HL-60/S4 treated with phorbol 12-myristate 13-acetate at 8.2 ng/mL for 4 days and 3 days (cell line): ENCODE data around the gene GTF2B.
"Not testable (repeated sequence)": the region's sequence is repeated elsewhere in the genome, so short reads cannot be mapped to it uniquely, and the experiment has no call there.

ENCODE experiments used
- in situ Hi-C: fragments of 300-500 bp; cut with MboI; formaldehyde crosslinking; loops from 2 replicates; pipeline ENCODE4 v1.15.0; 2022; ENCODE audit warnings: low sequenced_read_pairs

The GTF2B gene

DNA sequence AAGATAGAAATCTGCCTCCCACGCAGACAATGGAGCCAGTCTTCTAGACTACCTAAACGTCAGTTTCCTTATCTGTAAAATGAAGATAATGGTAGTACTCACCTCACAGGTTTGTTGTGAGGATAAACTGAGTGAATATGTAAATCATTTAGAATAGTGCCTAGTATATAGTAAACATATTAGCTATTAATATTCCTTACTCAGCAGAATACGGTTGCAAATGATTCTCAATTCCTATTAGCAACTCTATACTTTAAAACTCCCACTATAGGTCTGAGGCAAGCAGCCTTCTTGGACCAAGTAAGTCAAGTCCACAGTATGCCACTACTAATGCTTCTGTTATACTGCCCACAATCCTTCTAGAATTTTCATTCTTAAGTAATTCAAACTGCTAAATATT is 5.4 kb downstream of the GTF2B start:
- in situ Hi-C loops: no loop called here

DNA sequence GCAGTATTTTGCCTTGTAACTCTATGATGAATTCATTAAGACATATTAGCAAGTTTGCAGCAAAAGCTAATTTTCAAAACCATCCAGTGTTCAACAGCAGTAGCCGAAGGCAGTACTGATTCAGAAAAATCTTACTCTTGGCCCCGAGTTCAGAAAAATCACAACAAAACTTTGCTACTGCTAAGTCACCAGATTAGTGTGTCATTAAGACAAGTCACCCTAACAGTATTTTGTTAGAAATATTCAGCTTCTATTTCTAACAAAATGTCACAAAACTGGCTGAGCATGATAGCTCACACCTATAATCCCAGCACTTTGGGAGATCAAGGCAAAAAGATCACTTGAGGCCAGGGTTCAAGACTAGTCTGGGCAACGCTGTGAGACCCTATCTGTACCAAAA is 8.2 kb downstream of the GTF2B start:
- in situ Hi-C loops: no loop called here

DNA sequence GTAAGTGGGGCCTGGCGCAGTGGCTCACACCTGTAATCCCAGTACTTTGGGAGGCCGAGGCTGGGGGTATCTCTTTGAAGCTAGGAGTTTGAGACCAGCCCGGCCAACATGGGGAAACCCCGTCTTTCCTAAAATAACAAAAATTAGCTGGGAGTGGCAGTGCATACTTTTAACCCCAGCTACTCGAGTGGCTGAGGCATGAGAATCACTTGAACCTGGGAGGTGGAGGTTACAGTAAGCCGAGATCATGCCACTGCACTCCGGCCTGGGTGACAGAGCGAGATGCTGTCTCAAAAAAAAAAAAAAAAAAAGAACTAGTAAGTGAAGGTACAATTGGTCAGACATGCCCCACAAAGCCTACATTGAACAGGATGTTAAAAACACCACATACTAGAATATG is 10.7 kb downstream of the GTF2B start:
- in situ Hi-C loops: not testable (repeated sequence)

DNA sequence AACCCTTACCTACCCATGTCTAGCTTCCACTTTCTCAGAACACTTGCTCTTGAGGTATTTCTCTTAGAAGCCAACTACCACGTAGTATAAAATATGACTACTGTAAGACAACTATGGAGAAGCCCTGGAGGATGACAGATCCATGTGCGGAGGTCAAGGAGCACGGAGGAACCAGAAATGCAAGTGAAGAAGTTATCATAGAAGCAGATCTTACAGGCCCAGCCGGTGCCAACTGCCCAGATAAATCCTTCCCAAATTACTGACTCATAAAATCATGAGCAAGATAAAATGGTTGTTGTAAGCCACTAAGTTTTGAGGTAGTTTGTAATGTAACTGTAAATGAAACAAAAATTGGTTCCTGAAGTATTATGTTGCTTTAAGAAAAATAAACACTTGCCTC is 12.6 kb downstream of the GTF2B start:
- in situ Hi-C loops: no loop called here

DNA sequence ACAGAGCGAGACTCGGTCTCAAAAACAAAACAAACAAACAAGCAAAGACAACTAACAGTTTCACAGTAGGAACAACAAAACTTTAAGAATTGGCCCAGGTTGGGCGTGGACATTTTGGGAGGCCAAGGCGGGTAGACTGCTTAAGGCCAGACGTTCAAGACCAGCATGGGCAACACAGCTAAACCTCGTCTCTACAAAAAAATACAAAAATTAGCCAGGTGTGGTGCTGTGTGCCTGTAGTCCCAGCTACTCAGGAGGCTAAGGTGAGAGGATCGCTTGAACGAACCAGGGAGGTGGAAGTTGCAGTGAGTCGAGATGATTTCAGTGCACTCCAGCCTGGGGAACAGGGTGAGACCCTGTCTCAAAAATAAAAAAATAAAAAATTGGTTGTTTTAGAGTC is 13.5 kb downstream of the GTF2B start:
- in situ Hi-C loops: no loop called here

DNA sequence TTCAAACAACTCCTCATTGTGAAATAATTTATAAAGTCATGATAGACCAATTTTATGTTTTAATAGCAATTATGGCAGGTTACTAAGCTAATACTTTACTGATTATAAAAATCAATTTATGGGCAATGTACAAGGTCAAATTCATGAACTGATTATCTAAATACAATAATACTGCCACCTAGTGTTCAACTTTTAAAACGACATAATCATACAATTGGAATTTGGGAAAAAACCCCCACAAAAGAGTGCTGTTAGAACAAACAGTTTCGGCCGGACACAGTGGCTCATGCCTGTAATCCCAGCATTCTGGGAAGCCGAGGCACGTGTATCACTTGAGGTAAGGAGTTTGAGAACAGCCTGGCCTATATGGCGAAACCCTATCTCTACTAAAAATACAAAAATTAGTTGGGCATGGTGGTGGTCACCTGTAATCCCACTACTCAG is 14.0 kb downstream of the GTF2B start:
- in situ Hi-C loops: no loop called here

DNA sequence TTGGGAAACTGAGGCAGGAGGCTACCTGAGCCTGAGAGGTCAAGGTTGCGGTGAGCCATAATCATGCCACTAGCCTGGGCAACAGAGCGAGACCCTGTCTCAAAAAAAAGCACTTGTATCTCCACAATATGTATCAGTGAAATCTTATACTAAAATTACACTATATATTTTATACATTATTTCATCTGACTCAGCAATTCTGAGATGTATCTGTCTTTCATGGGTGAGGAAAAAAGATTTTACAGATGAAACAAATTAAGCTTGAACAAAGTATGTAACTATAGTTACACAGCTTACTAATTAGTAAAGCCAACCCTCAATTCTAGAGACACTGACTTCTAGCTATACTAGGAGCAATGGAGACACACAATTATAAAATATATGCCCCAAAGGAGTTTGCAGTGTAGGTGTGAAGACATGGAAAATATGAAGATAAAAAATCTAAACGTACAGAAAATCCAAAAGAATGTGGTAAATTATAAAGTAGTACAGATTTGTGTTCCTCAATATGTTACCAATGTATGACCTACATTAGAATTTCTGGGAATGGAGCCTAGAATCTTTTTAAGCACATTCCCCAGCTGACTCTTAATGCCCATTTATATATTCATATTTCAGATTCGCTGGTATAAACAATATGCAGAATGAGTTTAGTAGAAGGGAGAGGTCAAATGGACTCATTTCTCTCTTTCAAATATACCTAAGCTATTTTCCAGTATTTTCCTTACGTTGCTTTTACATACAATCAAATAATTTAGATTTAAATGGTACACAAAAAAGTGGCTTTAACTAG is 14.6 kb downstream of the GTF2B start:
- in situ Hi-C loops: no loop called here

DNA sequence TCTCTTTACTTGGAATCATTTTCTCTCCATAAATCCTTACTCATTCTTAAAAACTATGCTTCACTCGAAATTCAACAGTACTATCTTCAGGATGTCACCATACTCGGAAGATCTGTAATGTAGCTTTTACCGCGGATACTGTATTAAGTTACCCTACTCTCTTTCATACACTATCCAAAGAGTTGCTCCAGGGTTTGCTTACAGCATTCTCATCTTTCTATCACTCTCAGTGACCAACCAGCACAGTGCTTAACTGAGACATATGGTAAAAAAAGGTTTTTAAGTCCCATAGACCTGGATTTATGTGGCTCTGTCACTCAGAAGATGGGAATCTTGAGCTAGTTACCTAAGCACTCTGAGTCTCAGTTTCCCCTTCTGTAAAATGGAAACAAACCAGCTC is 15.8 kb downstream of the GTF2B start:
- in situ Hi-C loops: no loop called here

DNA sequence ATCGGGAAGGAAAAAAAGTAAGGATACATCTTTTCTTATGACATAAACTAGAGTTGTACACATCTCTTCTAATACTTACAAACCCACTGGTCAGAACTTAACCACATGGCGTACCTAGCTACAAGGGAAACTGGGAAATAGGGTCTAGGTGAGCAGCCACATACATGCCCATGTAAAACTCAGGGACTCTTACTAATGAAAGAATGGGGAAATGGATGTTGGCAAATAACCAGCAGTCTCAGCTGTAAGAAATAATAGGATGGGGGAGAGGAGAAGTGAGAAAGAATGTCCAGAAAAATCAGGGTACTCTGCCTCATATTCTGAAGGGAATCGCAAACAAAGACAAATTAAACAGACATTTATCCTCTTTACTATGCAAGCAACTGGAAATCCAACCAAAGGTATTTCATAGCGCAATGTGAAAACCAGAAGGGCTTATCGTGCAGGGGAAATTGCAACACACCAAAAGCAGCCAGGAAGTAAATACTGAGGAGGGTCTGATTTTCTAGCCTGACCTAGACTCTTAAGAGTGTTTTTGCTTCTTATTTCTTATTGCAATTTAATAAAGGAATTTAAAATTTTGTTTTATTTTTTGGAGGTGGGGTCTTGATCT is 17.5 kb downstream of the GTF2B start:
- in situ Hi-C loops: no loop called here

DNA sequence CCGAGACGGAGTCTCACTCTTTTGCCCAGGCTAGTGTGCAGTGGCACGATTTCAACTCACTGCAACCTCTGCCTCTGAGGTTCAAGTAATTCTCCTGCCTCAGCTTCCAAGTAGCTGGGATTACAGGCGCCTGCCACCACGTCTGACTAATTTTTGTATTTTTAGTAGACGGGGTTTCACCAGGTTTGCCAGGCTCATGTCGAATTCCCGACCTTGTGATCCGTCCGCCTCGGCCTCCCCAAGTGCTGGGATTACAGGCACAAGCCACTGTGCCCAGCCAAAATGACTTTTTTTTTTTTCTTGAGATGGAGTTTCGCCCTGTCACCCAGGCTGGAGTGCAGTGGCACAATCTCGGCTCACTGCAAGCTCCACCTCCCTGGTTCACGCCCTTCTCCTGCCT is 21.7 kb downstream of the GTF2B start:
- in situ Hi-C loops: not testable (repeated sequence)

DNA sequence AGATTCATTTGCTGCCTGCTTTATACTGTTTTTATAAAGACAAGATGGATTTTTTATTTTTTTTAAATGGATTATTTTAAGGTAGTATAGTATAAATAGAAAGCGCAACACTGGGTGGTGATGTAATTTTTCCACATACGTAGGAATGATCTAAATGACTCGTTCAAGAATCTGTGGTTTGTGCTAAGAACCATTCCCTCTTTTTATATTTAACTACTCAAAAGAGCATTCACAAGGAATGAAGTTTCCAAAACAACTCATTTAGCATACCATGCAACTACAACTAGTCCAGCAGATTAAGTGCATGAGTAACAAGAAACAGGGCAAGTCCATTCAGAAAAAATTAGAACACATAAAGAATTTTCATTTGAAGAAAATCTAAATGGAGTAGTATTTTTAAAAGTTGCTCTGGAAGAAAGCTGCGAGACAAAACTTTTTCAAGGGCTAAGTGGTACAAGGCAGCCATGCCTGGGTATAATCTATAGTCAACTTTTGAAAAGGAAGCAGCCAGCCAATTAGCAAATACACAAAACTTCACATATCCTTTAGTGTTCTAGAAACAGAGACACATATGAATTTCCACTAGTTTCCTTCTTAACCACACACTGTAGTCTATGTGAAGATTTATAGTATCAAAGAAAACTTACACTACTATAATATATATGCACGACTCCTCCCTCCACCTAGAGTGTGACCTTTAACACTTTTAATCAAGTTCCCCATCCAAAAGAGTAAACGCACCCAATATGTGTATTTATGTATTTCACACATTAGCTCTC is 23.4 kb downstream of the GTF2B start:
- in situ Hi-C loops: no loop called here

DNA sequence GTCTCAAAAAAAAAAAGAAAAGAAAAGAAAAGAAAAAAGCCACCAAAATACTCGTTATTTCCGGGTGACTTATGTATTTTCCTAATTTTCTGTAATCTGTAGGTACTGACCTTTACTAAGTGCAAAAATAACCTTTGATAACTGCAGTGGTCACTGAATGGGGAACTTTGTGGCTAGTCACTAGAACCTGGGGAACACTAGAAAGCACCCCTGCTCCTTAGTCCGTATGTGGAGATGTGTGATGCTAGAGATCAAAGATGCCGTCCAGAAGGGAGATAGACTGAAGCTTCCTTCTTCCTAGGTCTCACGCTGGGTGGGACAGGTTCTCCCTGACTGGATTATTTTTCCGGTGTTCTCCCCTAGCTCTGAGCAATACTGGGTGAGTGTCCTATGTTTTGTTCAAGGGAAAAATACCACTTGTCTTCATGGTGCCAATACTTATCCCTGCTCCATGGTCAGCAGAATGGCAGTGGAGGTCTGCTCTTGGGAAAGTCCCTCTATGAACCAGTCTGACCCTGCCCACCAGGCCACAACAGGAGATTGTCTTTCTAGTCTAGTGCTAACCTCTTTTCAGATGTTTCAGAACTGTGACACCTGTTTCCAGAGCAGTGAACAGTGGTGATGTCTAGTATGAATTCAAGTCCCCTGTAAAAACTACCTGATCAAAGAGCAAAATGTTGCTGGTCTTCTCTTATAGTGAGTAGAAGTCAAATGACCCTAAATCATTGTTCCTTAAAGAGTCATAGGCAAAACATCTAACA is 39.9 kb downstream of the GTF2B start:
- in situ Hi-C loops: no loop called here

DNA sequence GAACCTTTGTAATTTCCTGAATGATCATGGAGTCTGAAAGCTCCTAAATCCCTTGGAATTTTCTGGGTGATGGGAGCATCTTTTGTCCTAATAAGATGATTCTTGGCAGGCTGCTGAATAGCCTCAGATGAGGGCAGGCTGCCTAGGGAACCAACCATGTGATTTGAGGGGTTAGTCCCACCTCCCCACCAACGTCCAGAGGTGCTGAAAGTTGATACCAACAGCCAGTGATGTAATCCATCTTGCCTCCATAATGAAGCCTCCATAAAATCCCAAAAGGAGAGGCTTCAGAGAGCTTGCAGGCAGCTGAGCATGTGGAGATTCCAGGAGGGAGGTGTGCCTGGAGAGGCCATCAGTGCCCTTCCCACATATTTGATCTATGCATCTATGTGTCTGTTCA is 43.7 kb downstream of the GTF2B start:
- in situ Hi-C loops: no loop called here

DNA sequence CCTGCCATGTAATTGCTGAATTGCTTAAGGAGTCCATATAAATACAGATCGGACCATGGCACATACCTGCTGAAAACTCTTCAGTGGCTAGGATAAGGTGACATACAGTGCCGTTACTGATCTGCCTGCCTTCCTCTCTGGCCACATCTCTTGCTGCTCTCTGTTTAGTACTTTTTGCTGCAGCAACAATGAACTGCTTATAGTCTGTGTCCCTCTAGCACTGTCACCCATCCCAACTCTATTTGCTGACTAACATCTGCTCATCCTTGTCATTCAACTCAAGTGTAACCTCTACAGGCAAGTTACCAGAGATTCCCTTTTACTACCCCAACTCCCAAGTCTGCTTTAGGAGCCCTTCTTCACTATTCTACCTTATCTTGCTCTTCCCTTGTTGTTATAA is 65.6 kb downstream of the GTF2B start:
- in situ Hi-C loops: no loop called here

DNA sequence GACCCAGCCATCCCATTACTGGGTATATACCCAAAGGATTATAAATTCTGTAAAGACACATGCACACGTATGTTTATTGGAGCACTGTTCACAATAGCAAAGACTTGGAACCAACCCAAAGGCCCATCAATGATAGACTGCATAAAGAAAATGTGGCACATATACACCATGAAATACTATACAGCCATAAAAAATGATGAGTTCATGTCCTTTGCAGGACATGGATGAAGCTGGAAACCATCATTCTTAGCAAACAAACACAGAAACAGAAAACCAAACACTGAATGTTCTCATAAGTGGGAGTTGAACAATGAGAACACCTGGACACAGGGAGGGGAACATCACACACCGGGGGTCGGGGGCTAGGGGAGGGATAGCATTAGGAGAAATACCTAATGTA is 71.7 kb downstream of the GTF2B start:
- in situ Hi-C loops: not testable (repeated sequence)

DNA sequence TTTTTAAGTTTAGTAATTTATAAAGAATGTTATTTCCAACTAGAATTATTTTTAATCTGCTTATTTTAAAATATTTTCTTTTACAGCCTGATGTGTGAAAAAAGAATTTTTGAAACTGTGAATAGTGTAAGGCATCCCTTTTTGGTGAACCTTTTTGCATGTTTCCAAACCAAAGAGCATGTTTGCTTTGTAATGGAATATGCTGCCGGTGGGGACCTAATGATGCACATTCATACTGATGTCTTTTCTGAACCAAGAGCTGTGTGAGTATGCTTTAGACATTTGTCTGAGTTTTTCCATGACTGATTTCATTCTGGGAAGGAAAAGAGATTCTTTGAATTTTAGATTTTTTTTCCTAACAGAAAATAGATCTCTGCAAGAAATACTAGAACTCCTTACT is 77.9 kb downstream of the GTF2B start:
- in situ Hi-C loops: no loop called here

DNA sequence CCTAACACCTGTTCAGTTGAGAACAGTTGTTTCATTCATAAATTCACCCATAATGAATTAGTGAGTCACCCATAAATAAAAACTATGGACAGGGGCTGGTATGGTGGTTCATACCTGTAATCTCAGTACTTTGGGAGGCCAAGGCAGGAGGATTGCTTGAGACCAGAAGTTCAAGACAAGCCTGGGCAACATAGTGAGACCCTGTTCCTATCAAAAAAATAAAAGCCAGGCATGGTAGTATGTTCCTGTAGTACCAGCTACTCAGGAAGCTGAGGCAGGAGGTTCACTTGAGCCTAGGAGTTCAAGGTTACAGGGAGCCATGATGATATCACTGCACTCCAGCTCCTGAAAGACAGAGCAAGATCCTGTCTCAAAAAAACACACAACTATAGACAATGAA is 79.0 kb downstream of the GTF2B start:
- in situ Hi-C loops: no loop called here

DNA sequence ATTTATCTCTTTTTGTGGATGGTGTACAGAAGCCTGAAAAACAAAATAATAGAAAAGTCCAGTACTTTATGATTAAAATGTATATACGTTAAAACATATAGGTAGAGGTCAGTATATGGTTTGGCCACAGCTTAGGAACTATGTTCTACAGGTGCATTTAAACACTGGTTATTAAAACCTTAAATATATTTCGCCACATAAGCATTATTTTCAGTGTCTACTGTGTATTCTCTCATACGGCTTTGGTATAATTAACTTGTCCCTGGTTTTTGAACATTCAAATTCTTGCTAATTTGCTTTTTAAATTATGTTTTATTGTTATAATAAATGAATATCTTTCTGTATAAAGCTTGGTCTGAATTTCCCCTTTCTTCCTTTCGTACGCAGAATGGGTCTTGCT is 87.9 kb downstream of the GTF2B start:
- in situ Hi-C loops: no loop called here

DNA sequence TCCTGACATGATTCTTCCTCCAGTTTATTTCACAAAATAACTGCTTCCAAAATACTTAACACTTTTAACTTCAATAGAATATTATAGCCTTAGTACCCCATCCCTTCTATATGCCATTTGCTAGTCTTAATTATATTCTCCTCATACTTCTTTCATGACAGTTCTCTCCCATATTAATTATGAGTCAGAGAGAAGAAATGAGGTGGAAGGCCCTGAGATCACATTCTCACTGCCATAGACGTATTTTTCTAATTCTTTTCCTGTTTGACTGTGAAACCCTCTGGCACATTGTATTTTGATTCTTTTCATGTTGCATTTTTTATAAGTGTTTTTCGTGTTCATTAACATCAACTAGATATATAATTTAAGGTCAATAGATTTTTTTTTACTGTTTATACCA is 88.4 kb downstream of the GTF2B start:
- in situ Hi-C loops: no loop called here
